CD4-positive, alpha-beta T cell treated with Interleukin-21 for 1 hour (primary cell): ENCODE data around the gene PARD6A.

Experiments used
- DNase-seq: peaks from one replicate; pipeline ENCODE4 v3.0.0-alpha.2; 2020

Gene PARD6A

DNA sequence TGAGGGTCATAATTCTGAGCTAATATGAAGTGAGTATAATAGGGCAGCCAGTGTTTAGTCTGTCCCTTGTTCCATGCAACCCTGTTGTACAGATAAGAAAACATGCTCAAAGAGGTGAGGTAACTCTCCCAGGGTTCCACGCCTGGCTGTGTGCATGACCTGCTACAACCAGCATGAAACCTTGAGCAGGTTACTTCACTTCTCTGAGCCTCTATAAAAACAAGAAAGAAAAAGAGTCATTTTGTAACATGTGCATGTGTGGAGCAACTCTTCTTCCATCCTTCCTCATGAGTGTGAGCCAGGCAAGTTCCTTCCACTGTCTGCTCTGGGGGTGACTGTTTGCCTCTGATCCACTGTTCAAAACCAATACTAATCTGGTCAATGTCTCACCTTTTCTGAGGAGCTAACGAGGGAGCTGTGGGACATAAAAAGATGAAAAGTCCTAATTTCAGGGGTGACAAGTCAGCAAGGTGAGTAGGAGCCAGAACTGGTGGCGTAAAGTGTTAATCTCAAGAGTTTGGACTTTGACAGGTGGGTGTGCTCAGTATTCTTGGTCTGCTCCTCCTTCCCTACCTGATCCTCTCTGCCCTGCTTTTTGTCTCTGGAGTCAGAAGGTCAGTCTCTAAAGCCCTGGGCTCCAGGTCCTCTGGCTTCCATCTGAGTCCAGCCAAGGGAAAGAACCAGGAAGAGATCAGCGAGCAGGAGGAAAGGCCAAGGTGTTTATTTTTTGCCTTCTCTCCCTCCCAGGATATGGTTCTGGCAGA, 36.8 kb downstream of the PARD6A start:
- no peak for DNase-seq

DNA sequence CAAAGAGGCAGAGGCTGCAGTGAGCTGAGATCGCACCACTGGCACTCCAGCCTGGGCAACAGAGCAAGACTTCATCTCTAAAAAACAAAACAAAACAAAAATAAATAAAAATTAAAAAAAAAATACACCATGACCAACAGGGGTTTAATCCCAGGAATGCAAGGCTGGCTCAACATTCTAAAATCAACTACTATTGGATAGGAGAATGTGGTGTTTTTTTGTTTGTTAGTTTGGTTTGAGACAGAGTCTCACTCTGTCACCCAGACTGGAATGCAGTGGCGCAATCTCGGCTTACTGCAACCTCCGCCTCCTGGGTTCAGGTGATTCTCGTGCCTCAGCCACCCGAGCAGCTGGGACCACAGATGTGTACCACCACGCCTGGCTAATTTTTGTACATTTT, 38.5 kb downstream of the PARD6A start:
- no peak for DNase-seq

DNA sequence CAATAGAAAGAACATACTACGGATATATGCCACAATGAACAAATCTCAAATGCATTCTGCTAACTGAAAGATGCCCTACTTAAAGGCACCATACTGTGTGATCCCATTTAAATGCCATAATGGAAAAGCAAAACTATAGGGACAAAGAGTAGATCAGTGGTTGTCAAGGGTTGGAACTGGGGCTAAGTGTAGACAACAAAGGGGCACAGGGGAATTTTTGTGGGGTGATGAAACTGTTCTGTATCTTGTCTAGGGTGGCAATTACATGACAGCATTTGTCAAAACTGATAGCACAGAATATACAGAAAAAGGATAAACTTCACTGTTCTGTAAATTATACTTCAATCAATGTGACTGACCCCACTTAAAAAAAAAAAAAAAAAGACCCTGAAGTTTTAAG, 40.7 kb downstream of the PARD6A start:
- no peak for DNase-seq

DNA sequence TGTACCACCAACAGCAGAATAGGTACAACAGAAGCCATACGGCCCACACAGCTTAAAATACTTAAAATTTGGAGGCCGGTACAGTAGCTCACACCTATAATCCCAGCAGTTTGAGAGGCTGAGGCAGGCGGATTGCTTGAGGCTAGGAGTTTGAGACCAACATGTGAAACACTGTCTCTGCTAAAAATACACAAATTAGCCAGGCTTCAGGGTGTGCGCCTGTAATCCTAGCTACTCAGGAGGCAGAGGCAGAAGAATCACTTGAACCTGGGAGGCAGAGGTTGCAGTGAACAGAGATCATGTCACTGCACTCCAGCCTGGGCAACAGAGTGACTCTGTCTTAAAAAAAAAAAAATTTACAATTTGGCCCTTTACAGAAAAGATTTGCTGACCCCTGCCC, 41.4 kb downstream of the PARD6A start:
- no peak for DNase-seq

DNA sequence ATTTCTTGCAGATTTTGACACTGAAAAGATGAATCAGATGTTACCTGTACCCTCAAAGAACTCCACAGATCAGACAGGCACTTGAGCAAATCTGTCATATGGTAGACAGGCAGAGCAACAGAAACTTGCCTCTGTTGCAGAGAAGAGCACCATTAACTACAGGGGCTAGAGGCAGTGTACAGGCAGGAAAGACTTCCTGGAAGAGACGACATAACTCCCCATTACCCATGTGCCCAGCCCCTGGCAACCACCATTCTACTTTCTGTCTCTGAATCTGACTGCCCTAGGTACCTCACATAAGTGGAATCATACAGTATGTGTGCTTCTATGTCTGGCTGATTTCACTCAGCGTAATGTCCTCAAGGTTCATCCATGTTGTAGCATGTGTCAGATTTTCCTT, 42.9 kb downstream of the PARD6A start:
- DNase-seq: no peak

DNA sequence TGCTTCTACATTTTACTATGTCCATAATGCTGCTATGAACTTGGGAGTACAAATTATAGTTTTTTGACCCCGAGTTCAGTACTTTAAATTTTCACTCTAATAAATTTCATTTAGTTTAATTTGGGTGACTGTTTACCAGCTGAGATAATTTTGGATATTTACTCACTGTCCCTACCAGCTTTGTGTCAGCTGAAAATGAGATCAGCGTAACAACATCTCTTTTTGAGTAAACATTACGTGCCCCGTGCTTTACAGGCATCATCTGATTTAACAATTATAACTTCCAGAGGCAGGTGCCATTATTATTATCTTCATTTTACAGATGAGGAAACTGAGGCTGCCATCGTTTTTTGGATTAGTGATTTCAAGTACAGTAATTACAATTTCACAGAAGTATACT, 43.4 kb downstream of the PARD6A start:
- DNase-seq: no peak

DNA sequence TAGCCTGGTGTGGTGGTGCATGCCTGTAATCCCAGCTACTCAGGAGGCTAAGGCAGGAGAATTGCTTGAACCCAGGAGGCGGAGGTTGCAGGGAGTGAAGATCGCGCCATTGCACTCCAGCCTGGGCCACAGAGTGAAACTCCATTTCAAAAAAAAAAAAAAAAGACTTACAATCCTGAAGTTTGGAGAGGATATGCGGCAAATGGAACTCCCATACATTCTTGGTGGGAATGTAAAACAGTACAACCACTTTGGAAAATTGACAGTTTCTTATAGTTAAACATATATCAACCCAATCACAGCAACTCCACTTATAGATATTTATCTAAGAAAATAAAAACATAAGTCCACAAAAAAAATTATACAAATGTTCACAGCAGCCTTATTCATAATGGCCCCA, 46.5 kb downstream of the PARD6A start:
- no peak for DNase-seq

DNA sequence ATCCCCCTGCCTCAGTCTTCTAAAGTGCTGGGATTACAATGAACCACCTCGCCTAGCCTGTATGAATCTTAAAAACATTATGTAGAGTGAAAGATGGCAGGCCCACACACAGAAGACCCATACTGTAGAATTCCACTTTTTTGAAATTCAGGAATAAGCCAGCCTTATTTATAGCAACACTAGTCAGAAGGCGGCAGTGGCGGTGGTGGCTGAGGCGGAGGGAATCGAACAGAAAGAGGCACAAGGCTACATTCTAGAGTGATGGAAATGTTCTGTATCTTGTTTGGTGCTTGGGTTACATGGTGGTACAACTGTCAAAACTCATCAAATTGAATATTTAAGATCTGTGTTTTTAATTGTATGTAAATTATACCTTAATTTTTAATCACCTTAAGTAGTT, 47.0 kb downstream of the PARD6A start:
- no peak for DNase-seq

DNA sequence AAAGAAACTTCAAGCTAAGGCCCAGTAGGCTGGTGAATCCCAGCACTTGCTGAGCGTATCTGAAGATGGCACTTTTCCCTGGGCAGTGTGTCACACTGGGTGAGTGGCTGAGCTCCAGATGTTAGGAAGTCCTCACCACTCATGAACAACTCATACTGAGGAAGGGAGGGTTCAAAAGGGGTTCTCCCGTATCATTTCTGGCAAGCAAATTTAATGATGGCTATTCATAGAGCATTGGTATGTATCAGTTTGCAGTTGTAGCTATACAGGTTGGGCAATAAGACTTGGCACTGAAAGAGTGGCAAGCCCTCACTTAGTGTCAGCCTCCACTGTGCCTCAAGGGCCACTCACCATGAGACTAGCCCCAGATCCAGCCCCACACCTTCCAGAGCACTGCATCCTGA, 47.6 kb downstream of the PARD6A start:
- DNase-seq: no peak

DNA sequence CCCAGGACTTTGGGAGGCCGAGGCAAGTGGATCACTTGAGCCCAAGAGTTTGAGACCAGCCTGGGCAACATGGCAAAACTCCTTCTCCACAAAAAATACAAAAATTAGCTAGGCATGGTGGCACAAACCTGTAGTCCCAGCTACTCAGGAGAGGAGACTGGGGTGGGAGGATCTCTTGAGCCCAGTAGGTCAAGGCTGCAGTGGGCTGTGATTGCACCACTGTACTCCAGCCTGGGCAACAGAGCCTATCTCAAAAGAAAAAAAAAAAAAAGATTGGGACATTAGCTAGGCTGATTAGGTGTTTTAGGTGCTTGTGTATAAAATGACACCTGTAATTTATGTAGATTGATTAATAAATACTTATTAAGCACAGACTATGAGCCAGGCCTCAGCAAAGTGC, 48.3 kb downstream of the PARD6A start:
- no peak for DNase-seq

DNA sequence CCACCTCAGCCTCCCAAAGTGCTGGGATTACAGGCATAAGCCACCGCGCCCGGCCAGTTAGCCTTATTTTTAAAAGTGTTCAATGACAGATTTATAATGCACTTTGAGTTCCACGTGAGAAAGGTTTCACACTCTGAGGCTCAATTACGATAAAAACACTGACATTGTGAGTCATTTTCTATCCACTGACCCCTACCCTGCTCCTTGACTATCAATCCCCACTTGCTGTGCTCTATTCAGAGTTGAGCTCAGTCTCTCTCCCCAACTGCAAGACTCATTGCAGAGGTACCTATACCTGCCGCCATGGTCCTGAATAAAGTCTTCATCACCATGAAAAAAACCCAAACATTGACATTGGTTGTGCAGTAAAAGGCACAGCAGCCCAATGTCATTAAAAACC, 49.8 kb downstream of the PARD6A start:
- DNase-seq: no peak
